ENCODE results near the gene PTH1R.

PTH1R gene

GRCh38 chr3:46889381-46890110 lies 12.0 kb downstream of the PTH1R start:
- DNase-seq = no peak
- no peak overlapping the region for H3K4me3 ChIP-seq (ENCODE audit: low read depth, low read length)
- H3K27me3 ChIP-seq (replicated peaks) = peaks cover 15% of the 10 kb centered on the region

GRCh38 chr3:46890132-46890531 lies 12.6 kb downstream of the PTH1R start:
- no peak for DNase-seq
- no peaks in the 10 kb centered on the region for H3K36me3 ChIP-seq (replicated peaks)
- no peak for TF ChIP-seq CTCF (IDR thresholded peaks at IDR 0.05; ENCODE audit: low read depth, low read length, missing control alignments)
- in situ Hi-C loops (cut with HindIII; ENCODE audit: low pct_ligation_motif_present, low sequenced_read_pairs) = no loop called here
- peaks cover 10% of the 10 kb centered on the region for H3K27me3 ChIP-seq (replicated peaks)
- H3K27ac ChIP-seq = no peak overlapping the region
- no peak overlapping the region for H3K4me3 ChIP-seq (ENCODE audit: low read depth, low read length)

More at GRCh38 chr3:46889381-46890110, 12.0 kb downstream of the PTH1R start:
- TF ChIP-seq CTCF (IDR thresholded peaks at IDR 0.05; ENCODE audit: low read depth, low read length, missing control alignments) = no peak
- H3K36me3 ChIP-seq (replicated peaks) = no peaks in the 10 kb centered on the region
- in situ Hi-C loops (cut with HindIII; ENCODE audit: low pct_ligation_motif_present, low sequenced_read_pairs) = no loop called here
- H3K27ac ChIP-seq = no peak overlapping the region

GRCh38 chr3:46891132-46891531 lies 13.6 kb downstream of the PTH1R start:
- no peak for DNase-seq
- Histone ChIP-seq H3K27ac (no peak overlapping the region), H3K27me3 (replicated peaks) (peaks cover 4% of the 10 kb centered on the region), H3K4me3 (ENCODE audit: low read depth, low read length) (no peak overlapping the region), H3K36me3 (replicated peaks) (no peaks in the 10 kb centered on the region)
- in situ Hi-C loops (cut with HindIII; ENCODE audit: low pct_ligation_motif_present, low sequenced_read_pairs) = no loop called here
- TF ChIP-seq CTCF (IDR thresholded peaks at IDR 0.05; ENCODE audit: low read depth, low read length, missing control alignments) = no peak

- TF ChIP-seq CTCF (IDR thresholded peaks at IDR 0.05; ENCODE audit: low read depth, low read length, missing control alignments) = no peak
- H3K27ac ChIP-seq = no peak overlapping the region
- H3K4me3 ChIP-seq (ENCODE audit: low read depth, low read length) = peak overlapping the region; percentile 48
- peaks cover 3% of the 10 kb centered on the region for H3K27me3 ChIP-seq (replicated peaks)
- peak; percentile 30 for DNase-seq
- in situ Hi-C loops (cut with HindIII; ENCODE audit: low pct_ligation_motif_present, low sequenced_read_pairs) = no loop called here
- no peaks in the 10 kb centered on the region for H3K36me3 ChIP-seq (replicated peaks)
Measured at GRCh38 chr3:46892285-46893145, 15.0 kb downstream of the PTH1R start.

- in situ Hi-C loops (cut with HindIII; ENCODE audit: low pct_ligation_motif_present, low sequenced_read_pairs) = no loop called here
Measured at GRCh38 chr3:46893146-46893748, 15.7 kb downstream of the PTH1R start.

More at GRCh38 chr3:46893146-46893748, 15.7 kb downstream of the PTH1R start:
- Histone ChIP-seq H3K27me3 (replicated peaks) (peaks cover 3% of the 10 kb centered on the region), H3K36me3 (replicated peaks) (no peaks in the 10 kb centered on the region), H3K27ac (no peak overlapping the region), H3K4me3 (ENCODE audit: low read depth, low read length) (no peak overlapping the region)
- no peak for TF ChIP-seq CTCF (IDR thresholded peaks at IDR 0.05; ENCODE audit: low read depth, low read length, missing control alignments)
- DNase-seq = no peak
